Measurements from ENCODE around the gene GNS.
"Not testable (repeated sequence)": the region's sequence is repeated elsewhere in the genome, so short reads cannot be mapped to it uniquely, and the experiment has no call there.

The GNS gene

DNA sequence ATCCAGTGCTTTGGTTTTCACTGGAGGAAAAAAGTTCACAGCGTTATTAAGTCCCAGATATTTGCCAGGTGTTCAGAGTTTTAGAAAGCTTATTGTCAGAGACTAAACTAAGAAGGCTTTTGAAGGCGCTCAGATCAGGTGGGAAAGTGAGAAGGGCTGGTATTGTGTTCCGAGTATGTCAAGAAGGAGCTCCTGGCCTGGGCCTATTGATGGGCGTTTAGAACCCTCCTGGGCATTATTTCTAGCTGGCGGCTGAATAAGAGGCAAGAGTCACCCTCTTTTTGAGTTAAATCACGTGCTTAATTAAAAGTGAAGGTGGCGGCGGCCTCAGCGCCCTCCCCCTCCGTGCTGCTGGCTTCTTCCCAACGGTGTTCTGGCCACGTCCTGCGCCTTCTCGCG lies 20.9 kb upstream of the GNS start:
- no peak for DNase-seq (ENCODE audit: low read depth in 2 of 2)

DNA sequence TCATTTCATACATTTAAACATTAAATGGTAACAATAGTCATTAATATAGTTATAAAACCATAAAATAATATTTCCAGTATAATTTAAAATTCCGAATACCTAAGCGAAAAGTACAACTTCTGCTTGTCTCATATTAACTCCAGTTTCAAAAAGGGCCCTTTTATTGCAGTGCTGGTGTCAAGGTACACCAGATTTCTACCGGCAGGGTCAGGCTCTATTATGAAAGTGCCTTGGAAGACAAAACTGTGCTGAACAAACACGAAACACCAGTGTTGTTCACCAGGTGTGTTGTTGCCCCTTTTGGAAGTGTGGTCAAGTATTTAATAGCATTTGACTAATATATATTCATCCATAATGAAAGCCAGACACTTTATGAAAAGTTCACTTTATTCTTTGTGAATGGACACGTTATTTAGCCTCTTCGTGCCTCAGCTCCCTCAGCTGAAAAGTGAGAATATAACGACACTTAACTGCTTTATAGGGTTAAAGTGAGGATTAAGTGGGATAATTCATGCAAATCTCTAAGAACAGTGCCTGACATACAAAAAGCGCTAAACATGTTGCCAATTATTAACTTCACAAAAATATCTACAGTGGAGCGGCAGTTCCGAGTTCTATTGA lies 20.3 kb upstream of the GNS start:
- DNase-seq (ENCODE audit: low read depth in 2 of 2) = no peak

DNA sequence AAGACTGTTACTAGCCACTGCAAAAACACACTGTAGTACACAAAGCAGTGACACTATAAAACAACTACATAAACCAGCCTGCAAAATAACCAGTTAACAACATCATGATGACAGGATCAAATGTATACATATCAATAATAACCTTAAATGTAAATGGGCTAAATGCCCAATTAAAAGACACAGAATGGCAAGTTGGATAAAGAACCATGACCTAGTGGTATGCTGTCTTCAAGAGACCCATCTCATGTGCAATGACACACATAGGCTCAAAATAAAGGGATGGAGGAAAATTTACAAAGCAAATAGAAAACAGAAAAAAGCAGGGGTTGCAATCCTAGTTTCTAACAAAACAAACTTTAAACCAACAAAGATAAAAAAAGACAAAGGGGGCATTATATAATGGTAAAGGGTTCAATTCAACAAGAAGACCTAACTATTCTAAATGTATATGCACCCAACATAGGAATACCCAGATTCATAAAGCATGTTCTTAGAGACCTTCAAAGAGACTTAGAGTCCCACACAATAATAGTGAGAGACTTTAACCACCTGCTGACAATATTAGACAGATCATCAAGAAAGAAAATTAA lies 16.0 kb upstream of the GNS start:
- not testable (repeated sequence) for DNase-seq (ENCODE audit: low read depth in 2 of 2)

DNA sequence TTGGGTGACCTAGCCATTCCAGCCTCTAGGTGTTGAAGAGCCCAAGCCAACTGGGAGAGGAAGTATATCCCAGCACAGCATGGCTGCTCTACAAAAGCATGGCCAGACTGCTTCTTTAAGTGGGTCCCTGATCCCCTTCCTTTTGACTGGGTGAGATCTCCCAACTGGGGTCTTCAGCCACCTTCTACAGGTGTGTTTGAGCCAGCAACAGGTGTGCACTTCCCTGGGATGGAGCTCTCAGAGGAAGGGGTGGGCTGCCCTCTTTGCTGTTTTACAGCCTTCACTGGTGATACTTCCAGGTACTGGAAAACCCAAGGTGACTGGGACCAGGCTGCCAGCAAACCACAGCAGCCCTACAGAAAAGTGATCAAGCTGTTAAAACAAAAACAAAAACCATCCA lies 14.2 kb upstream of the GNS start:
- no peak for DNase-seq (ENCODE audit: low read depth in 2 of 2)

DNA sequence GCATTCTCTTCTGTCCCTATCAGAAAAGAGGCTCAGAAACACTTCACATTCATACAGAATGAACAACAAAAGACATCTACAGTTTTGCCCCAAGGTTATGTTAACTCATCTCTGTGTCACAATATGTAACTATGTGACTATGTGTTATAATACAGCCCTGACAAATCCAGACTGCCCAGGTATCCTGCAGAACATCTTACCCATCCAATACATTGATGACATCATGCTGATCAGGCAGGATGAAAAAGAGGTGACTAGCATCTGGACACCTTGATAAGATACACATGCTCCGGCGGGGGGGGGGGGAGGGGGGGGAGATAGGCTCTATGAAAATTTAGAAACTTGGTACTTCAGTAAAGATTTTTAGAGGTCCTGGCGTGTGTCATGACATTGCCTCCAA lies 8.3 kb upstream of the GNS start:
- DNase-seq (ENCODE audit: low read depth in 2 of 2) = no peak

DNA sequence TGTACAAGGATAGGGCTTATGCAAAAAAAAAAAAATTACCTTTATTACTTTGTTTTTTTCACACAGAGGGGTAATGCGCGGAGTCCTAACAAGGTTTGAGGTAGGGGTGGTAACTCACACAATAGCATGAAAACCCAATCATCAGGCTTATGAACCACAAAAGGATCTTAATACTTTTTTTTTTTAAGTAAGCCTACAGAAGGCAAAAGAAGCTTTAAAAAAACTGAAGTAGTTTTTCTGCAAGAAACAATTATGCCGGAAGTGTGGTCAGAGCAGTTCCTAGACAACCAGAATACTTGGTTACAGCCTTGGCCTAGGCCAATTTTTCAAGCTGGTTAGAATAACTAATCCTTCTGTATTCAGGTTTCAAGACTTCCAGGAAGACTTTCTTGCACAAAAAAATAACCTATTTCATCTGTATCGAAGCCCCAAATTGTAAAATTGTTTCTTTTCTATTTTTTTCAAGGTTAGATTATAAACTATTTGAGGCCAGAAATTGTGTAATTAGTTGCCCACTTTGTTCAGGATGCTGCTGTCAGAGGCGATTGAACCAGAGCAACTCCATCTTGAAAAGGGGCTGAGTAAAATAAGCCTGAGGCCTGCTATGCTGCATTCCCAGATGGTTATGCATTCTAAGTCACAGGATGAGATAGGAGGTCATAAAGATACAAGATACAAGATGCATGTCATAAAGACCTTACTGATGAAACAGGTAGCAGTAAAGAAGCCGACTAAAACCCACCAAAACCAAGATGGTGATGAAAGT lies 1.8 kb upstream of the GNS start:
- no peak for DNase-seq (ENCODE audit: low read depth in 2 of 2)

DNA sequence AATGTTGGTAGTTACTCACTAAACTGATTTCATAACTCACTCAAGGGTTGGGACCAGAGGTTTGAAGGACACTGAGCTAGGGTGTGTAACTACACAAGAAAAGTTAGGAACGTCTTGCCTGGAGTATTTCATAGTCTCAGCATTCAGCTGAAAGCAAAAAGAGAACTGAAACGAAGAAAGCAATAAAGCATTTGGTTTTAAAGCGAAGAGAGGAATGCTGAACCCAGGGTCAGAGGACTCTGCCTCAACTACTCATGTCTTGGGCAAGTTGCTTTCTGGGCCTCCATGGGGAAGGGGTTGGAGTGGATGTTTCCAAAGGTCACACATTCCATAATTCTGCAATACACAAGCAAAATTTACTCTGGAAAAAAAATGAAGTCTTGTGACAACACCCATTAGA lies 1.4 kb downstream of the GNS start:
- DNase-seq (ENCODE audit: low read depth in 2 of 2) = no peak

DNA sequence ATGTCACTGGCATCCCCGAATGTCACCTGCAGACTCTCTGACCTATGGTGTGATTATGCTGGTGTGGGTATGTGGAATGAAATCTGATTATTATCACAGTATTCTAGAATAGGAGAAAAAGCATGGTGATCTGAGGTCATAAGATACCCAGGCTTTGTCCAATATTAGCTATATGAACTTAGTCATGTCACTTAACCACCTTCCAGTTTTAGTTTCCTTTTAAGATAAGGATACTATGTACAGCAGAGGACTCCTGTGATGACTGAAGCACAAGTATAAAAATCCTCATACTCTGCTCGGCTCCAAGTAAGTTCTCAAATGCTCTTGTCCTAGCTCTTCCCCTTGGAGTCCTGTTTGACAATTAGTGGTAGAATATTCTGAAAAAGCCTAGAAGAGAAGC lies 2.8 kb downstream of the GNS start:
- DNase-seq (ENCODE audit: low read depth in 2 of 2) = no peak

DNA sequence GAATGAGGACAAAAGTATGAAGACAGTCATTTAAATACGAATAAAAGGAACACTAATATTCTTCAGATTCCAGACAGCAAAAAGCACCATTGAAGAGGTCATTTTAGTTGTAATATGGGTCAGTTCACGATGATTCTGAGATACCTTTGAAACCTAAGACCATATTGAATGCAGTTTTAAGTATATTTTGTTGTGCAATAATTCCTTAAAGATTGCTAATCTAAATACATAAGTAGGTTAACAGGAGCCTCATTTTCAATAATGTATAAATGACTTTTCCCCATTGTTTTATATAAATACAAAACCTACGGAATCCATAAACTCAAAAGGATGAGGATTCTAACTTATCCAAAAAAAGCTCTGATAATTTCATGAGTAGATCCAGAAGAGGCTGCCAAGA lies 5.8 kb downstream of the GNS start:
- no peak for DNase-seq (ENCODE audit: low read depth in 2 of 2)

DNA sequence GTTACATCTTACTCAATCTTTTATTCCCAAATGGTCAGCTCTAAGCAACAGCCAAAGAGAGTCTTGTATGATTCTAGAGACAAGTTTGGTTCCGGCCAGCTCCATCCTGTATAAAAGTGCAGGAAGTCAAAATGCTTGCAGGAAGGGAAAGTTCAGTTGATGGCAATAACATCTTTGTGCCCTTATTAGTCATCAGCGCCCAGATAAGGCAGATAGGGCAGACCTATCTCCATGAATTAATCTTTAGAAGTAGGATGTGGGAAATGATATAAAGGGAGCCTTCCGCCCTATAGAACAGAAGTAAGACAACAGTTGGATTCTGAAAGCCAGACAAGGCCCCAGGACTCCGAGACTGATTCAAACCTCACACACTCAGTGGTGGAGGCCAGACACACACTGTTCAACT lies 6.4 kb downstream of the GNS start:
- no peak for DNase-seq (ENCODE audit: low read depth in 2 of 2)

DNA sequence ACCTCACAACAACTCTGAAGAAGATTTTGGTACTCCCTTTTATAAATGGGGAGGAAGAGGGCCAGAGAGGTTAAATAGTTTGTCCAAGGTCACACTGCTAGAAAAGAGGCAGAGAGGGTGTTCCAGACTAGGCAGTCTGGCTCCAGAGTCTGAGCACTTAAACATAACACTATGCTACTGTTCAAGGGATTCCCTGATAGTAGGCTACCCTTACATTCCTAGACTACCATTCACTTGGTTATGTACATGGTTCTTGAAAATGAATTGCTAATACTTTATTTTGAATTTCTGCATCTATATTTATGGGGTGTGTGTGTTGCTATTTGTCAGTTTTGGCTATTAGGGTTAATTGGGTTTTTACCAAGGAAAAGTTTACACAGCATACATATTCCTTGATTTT lies 7.2 kb downstream of the GNS start:
- DNase-seq (ENCODE audit: low read depth in 2 of 2) = no peak

DNA sequence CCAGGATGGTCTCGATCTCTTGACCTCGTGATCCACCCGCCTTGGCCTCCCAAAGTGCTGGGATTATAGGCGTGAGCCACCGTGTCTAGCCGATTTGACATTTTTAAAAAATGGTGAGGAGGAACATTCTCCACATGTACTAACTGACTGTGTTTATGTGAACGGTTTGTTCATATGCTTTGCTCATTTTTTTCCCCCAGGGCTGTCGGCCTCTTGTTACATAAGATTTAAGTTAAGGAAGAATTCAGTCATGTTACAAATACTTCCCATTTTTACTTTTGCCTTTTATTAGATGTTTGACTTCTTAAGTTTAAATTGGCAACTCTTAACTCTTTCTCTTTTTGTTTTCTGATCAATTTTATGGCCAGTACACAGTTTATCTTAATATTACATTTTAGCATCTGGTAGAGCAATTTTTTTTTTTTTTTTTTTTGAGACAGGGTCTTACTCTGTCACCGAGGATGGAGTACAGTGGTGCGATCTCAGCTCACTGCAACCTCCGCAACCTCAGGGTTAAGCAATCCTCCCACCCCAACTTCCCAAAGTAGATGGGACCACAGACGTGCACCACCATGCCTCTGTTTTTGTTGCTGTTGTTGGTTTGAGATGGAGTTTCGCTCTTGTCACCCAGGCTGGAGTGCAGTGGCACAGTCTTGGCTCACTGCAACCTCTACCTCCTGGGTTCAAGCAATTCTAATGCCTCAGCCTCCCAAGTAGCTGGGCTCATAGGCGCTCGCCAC lies 9.6 kb downstream of the GNS start:
- DNase-seq (ENCODE audit: low read depth in 2 of 2) = no peak

DNA sequence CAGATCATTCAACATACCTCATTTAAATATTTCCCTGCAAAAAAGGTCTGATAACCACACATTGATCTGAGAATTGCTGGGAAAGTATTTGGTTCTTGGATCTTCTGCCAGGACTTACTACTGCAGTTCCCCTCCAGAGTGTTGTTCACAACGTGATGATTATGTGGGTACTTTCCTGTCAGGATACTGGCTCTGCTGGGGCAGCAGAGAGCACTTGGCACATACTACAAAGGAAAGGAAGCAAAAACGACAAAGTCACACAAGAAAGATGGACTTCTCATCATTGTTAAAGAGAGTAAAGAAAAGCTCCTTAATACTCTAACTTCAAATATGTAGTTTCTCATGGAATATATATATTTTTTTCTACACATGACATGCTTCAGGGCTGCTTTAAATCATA lies 11.5 kb downstream of the GNS start:
- DNase-seq (ENCODE audit: low read depth in 2 of 2) = no peak

DNA sequence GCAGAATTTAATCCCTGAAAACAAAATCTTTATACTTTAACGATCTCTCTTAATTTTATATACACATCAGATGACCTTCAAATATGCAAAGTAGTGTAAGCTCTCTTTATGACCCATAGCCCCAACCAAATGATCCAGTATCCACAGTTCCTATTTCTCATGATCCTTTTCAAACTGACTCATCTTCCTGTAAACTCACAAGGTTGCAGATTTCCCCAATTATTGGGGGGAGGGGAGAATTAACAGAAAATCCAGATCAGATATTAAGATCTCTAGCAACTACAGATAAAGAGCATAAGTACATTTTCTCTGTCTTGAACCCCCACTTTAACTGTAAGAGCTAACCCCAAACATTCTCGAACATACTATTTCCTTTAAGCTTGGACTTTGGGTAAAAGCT lies 12.5 kb downstream of the GNS start:
- DNase-seq (ENCODE audit: low read depth in 2 of 2) = no peak

DNA sequence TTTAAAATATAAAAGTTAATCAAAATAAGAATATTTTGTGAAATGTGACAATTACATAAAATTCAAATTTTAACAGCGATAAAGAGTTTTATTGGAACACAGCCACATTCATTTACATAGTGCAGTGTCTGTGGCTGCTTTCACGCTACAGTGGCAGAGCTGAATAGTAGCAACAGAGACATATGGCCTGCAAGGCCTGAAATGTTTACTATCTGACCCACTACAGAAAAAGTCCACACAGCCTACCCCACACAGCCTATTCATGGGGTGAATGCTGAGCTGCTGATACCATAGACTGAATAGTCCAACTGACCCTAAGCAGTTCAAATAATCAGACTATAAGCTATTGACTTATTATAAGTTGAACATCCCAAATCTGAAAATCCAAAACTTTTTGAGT lies 13.2 kb downstream of the GNS start:
- DNase-seq (ENCODE audit: low read depth in 2 of 2) = no peak

DNA sequence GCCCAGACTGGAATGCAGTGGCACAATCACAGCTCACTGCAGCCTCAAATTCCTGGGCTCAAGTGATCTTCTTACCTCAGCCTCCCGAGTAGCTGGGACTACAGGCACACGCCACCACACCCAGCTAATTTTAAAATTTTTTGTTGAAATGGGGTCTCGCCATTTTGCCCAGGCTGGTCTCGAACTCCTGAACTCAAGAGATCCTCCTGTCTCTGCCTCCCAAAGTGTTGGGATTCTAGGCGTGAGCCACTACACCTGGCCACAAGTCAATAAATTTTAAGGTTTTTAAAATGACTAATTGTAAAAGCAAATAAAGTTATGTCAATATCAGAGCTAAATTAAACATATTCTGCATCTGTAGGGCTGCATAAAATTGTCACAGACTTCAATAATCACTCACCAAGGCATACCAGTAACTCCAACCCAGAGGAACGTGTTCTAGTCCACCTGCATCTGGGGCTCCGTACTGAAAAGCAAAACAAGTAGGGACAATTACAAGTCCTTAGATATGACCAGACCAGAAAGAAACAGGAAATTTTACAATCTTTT lies 13.9 kb downstream of the GNS start:
- DNase-seq (ENCODE audit: low read depth in 2 of 2) = no peak

DNA sequence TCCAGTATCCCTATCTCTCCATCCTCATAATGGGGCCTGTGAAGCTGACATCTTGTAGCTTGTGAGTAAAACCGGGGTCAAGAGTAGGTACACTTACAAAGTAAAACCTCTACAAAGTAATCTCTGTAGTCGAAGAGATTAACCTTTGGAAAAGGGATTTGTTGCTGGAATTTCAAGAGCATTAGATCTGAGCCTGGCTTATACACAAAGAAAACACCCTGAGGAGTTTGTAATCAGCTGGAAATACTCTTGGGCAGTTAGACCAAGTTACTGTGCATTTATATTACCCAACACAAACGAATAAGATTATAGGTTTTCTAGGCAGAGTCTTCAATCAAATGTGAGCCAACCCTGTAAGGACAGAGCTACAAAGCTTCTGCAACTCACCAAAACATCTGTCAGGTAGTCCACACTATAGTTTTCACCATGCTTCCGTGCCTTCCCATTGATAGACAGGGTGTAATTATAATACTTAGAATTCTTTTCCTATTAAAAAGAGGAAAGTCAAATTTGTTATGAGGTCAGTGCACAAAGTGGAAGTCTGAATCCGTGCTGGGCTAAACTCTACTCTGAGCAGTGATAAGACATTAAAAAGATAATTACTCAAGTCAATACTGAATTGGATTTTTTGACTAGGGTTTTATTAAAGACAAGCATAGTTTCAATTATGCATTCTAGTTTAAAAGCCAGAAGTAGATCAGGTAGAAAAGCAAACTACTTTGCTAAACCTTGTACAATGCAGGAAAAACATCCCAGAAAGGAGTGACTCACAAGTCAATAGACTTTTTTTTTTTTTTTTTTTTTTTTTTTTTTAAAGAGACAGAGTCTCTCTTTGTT lies 14.6 kb downstream of the GNS start:
- DNase-seq (ENCODE audit: low read depth in 2 of 2) = no peak

DNA sequence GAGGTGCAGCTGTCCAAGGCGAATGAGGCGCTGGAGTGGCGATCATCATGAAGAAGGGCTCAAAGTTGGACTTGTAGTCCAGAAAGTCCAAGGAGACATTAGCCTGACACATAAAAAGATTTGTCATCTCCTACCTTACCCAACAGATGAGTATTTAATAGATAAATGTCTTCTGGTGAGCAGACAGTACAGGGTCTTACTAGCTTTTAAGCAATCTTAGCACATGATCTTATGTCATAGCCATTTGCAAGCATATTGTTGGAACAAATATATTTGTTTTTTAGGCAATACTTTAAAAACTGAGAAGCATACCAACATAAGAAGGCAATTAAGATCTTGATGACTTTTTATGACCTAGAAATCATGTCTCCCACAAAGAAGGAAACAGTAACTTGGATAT lies 16.0 kb downstream of the GNS start:
- no peak for DNase-seq (ENCODE audit: low read depth in 2 of 2)

DNA sequence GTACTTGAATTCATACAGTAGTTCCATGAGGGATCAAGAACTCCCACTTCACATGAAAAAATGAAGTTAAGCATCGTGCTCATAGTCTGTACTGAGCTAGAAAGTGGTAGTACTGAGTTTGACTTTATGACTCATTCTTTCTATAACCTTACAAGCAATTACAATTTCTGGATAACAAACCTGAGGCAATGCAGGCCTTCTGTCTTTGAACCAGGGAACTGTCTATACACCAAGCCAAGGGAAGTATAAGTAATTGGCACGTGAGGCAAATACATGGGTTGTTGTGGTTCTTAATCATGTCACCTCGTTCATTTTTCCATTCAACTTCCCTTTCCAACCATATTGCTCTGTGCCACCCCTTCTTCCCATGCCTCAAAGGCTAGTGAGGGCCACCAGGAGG lies 16.8 kb downstream of the GNS start:
- DNase-seq (ENCODE audit: low read depth in 2 of 2) = no peak

DNA sequence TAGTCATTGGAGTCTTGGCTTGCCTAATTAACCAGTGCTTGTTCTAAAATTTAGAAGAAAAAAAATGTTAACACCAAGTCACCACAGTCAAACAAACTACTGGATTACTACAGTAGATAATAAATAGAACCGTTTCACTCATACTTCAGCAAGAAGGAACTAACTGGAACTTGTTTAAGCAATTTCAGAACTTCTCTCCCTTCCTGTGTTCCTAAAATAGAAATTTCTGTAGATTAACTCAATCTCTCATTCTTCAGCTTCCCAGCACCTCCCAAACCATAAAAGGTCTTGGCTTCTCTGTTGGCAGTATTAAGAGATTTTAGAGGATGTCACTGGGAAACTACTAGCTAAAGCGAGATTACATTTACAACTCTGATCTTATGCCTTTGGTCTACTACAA lies 18.6 kb downstream of the GNS start:
- DNase-seq (ENCODE audit: low read depth in 2 of 2) = no peak

DNA sequence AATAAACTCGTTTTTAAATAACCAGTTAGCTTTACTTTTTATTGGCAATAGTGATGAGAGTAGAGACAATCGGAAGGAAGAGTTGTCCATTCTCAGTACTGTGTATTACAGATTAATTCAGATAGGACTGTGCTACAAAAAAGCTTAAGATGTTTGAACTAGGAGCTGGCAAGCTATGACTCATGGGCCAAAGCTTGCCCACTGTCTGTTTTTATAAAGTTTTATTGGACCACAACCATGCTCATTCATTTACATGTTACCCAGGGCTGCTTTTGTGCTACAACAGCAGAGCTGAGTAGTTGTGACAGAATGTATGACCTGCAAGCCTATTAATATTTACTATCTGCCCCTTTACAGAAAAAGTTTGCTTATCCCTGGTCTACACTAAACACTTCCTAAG lies 19.4 kb downstream of the GNS start:
- DNase-seq (ENCODE audit: low read depth in 2 of 2) = no peak

DNA sequence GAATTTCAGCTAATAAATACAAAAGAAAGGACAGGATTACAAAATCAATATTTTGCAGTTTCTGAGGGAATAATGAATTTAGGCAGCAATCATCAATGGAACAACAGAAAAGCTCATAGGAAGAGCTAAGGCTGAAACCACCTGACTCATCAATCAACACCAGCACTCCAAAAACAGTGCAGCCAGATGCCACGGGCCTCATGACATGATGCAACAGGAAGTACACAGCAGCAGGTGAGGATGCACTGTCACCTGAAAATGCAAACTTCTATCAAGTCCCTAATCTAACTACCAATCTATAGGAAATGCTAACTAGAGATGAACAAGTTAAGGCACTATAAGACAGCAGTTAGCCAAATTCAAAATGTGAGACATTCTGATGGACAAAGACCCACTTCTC lies 21.7 kb downstream of the GNS start:
- no peak for DNase-seq (ENCODE audit: low read depth in 2 of 2)
